Uterus (tissue), 2 donors: Measurements from ENCODE around the gene DND1.

Source experiments
- POLR2A ChIP-seq, 2 donors: fragments of 450-650 bp; IDR thresholded peaks; one replicate each; pipeline ENCODE4 v1.6.1; 2016; ENCODE audit warnings: antibody characterized with exemption in 2 of 2, mild to moderate bottlenecking in 1 of 2, moderate library complexity in 1 of 2
- TF ChIP-seq, protein P1 (sequence below), 4 experiments: fragments of 200-600 bp in 2 of 4; fragments of 450-650 bp in 2 of 4; sonication (generic) in 2 of 4; IDR thresholded peaks; one replicate each; pipeline ENCODE4 v1.5.1; 2016 to 2019; ENCODE audit warnings: antibody characterized with exemption in 4 of 4, mild to moderate bottlenecking in 2 of 4, moderate library complexity in 1 of 4

GRCh38 chr5:140678993-140679392 lies 5.6 kb upstream of the DND1 start:
- TF ChIP-seq, protein P1, sequence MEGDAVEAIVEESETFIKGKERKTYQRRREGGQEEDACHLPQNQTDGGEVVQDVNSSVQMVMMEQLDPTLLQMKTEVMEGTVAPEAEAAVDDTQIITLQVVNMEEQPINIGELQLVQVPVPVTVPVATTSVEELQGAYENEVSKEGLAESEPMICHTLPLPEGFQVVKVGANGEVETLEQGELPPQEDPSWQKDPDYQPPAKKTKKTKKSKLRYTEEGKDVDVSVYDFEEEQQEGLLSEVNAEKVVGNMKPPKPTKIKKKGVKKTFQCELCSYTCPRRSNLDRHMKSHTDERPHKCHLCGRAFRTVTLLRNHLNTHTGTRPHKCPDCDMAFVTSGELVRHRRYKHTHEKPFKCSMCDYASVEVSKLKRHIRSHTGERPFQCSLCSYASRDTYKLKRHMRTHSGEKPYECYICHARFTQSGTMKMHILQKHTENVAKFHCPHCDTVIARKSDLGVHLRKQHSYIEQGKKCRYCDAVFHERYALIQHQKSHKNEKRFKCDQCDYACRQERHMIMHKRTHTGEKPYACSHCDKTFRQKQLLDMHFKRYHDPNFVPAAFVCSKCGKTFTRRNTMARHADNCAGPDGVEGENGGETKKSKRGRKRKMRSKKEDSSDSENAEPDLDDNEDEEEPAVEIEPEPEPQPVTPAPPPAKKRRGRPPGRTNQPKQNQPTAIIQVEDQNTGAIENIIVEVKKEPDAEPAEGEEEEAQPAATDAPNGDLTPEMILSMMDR (IDR thresholded peaks at IDR 0.05) = no peak
- no peak for TF ChIP-seq POLR2A (IDR thresholded peaks at IDR 0.05)
